ELF-1 (cell line): ENCODE data around the gene GUF1.

ENCODE experiments used
- DNase-seq: peaks from one replicate; pipeline ENCODE4 v3.0.0-alpha.2; 2016; ENCODE audit warnings: low read depth, low spot score

Gene GUF1, protein sequence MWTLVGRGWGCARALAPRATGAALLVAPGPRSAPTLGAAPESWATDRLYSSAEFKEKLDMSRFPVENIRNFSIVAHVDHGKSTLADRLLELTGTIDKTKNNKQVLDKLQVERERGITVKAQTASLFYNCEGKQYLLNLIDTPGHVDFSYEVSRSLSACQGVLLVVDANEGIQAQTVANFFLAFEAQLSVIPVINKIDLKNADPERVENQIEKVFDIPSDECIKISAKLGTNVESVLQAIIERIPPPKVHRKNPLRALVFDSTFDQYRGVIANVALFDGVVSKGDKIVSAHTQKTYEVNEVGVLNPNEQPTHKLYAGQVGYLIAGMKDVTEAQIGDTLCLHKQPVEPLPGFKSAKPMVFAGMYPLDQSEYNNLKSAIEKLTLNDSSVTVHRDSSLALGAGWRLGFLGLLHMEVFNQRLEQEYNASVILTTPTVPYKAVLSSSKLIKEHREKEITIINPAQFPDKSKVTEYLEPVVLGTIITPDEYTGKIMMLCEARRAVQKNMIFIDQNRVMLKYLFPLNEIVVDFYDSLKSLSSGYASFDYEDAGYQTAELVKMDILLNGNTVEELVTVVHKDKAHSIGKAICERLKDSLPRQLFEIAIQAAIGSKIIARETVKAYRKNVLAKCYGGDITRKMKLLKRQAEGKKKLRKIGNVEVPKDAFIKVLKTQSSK

GRCh38 chr4:44678094-44679041 lies at the start of gene GUF1:
GUF1 (plus strand) TSS chr4:44678420; CDS start chr4:44678623, 203 bp downstream.
- peak; percentile 95 for DNase-seq

DNA sequence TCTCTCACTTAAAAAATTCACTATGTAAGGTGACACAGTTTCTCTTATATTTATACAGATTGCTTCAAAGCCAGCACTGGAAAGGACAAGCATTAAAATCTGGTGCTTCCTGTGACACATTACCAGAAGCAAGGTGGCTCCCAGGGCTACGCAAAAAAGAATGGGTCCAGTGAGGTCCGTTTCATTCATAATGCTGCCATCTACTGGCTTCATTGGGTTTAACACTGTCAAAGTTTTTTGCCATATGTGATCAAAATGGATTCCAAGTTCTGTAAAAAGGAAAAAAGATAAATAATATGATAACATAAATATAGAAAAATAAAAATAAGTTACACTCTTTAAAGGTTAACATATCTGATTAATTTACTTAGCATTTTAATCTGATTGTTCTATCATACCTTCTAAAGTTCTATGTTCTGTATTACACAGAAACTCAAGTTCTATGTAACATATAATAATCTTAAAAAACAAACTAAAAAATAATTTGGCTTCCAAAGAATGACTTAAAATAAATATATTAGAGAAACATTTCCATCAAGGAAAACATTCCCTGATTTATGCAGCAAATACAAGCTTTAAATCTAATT lies 48.8 kb upstream of the GUF1 start:
- peak; percentile 25 for DNase-seq

GRCh38 chr4:44632089-44632488 lies 46.1 kb upstream of the GUF1 start:
- DNase-seq: no peak

GRCh38 chr4:44632733-44633132 lies 45.5 kb upstream of the GUF1 start:
- DNase-seq: no peak

DNA sequence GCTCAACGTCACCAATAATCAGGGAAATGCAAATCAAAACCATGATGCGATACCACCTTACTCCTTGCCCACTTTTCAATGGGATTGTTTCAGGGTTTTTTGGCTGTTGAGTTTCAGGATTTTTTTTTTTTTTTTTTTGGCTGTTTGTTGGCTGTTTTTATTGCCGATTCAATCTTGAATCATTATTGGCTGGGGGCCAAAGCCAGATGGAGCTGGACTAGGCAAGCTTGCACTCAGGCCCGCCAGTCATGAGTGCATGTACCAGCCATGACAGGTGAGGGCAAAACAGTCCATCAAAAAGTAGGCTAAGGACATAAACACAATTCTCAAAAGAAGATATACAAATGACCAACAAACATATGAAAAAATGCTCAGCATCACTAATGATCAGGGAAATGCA lies 40.1 kb upstream of the GUF1 start:
- no peak for DNase-seq

GRCh38 chr4:44646151-44646550 lies 32.1 kb upstream of the GUF1 start:
- no peak for DNase-seq

DNA sequence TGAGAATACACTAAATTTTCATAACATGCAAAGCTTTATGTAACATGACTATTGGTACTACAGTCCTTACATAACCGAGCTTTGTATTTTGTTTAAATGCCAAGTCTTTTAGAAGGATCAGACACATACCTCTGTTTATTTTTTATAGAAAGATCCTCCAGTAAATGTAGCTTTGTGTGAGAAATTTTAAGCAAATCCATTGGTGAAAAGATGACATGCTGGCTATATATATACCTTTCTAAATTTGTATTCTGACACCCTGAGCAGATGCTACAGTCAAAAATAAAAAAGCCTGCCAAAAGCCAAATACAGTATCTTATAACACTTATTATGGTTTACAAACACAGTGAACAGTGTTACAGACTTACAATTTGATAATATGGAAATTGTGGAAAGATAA lies 26.8 kb upstream of the GUF1 start, which contains the start of gene YIPF7:
Gene YIPF7 (minus strand): TSS at position 201 of the 400 bp plus-strand sequence. CDS start 1,525 bp downstream, outside the sequence.
- no peak for DNase-seq

- no peak for DNase-seq
These were observed 26.2 kb upstream of the GUF1 start for GRCh38 chr4:44652002-44652401.

DNA sequence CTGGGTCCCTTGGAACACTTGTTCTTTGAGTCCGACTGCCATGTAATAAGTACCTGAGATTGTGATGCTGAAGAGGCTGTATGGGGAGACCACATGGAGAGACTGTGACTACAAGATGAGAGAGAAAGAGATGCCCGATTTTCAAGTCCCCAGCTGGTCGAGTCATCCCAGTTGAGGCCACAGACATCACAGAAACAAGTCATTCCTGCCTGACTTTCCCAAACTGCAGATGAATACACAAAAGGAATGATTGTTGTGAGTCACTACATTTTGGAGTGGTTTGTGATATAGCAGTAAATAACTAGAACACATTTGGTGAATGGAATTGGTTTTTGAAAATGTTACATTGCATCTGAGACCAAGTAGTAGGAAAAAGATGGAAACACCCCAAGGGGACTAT lies 17.8 kb upstream of the GUF1 start:
- no peak for DNase-seq

DNA sequence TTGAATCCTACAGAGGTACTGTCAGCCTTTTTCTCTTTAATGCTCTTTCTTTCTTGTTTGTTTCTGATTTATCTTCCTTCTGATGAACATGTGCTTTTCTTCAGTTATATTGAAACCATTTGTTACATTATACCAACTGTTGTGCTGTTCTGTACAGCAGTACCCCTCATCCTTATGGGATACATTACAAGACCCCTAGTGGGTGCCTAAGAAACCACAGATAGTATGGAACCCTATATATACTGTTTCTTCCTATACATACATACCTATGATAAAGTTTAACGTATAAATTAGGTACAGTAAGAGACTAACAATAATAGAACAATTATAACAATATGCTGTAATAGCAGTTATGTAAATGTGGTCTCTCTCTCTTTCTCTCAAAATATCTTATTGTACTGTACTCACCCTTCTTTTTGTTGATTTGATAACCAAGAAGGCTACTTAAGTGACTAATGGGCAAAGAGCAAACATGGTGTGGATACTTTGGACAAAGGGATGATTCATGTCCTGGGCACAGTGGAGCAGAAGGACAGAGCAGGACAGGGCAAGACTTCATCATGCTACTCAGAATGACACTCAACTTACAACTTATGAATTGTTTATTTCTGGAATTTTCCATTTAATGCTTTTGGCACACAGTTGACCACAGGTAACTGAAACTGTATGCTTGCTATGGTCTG lies 16.1 kb upstream of the GUF1 start:
- no peak for DNase-seq

DNA sequence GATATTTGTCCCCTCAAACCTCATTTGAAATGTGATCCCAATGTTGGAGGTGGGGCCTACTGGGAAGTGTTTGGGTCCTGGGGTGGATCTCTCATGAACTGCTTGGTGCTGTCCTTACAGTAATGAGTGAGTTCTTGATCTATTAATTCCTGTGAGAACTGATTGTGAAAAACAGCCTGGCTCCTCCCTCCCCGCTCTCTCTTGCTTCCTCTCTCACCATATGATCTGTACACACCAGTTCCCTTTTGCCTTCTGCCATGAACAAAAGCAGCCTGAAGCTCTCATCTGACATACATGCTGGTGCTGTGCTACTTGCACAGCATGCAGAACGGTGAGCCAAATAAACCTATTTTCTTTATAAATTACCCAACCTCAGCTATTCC lies 15.6 kb upstream of the GUF1 start:
- DNase-seq: no peak

GRCh38 chr4:44663539-44664263 lies 14.5 kb upstream of the GUF1 start:
- DNase-seq: no peak

DNA sequence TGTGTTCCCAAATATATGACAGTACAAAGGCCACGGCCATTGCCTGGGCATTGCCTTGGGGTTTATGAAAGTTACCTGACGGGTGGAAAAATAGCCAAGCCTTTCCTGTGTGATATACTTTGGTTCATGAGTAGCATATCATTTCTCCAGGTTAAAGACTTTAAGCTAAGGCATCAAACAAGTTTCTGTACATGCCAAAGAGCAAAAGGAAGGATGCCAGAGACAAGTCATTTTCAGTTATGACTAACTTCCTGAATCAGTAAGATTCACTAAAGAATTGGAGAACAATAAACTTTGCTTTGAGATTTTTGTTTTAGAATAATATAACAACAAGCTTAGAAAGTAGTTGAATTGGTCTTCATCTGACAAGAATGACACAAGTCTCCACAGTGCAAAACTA lies 9.7 kb upstream of the GUF1 start:
- DNase-seq: no peak

- DNase-seq: no peak
These were observed 7.6 kb upstream of the GUF1 start for GRCh38 chr4:44670506-44671199.

- DNase-seq: no peak
These were observed 6.6 kb upstream of the GUF1 start for GRCh38 chr4:44671636-44672035.

DNA sequence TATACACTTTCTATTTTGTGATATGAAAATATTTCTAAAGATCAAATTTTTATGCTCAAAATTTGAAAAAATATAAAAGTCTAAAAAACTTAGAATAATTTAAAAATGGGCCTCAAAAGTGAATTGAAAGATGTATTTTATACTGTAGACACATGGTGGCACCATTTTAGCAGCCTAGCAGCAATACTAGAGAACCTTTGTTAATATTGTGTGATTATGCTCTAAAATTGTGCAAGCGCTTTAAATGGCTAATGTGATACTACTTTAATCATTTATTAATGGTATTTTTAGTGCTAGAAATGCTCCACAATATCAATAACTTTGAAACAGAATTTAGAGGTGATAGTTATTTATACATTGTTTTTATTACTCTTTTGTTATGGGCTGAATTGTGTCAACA lies 3.7 kb upstream of the GUF1 start:
- DNase-seq: no peak

DNA sequence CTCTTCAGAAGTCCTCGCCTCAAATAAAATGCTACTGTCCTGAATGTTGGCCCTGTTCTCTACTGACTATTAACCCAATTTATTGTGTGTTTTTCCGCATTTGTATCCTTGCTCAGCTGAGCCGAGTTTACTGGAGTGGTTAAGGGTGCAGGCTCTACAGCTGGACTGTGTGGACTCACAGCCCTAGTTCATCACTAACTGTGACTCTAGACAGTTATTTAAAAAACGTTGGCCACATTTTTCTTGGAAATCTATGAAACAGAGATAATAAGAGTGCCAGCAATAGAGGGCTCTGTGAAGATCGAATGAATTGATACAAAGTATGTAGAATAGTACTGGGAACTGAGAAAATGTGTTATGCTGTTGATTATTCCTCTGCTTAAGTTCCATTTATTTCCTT lies 2.9 kb upstream of the GUF1 start:
- DNase-seq: no peak

GRCh38 chr4:44679060-44679459 lies 840 bp downstream of the GUF1 start:
- no peak for DNase-seq

DNA sequence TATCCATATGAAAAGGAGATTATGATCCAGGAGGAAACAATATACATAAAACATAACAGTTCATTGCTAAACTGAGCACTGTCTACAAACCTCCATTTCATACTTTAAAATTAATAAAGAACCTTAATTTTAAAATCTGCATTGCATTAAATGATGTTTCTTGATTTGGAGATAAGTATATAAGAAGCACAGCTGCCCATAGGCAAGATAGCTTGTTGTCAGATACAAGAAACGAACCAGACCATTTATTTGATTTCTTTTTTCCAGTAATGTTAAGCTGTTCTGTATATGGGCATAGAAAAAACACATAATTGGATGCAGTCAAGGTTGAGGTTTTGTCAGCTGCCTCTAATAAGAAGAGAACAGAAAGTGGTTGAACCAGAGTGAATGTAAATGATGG lies 6.4 kb downstream of the GUF1 start:
- no peak for DNase-seq

- DNase-seq: no peak
These were observed 22.2 kb downstream of the GUF1 start for GRCh38 chr4:44700427-44700826.
